ENCODE results near the gene PRDM16.

DNA sequence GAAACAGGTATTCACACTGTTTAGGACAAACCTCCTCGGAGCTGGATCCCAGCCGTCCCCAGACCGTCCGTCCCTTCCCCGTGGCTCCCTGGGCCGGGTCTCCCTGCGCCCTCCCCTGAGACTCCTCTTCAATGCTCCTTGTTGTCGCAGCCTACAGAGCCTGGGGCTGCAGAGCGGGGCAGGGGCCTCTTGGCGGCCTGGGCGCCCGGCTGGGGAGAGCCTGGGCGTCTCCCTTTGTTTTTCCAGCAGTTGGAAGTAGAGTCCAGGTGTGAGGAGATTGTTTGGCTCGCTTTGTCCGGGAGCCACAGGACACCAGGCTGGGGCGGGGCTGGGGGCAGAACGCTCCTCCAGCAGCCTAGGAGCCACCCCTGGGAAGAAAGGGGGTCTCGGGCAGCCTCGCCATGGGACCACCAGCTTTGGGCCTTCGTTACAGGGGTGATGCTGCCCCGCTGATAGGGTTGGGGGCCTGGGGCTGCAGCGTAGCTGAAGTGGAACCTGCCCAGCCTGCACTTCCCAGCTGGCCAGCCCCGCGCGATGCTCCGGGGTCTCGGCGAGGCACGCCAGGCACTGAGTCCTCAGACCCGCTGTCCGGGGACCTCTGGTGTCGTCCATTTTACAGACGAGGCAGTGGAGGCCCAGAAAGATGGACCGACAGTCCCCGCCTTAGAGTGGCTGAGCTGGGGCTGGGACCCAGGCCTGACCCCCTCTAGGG is 66.9 kb downstream of the PRDM16 start:
- TF ChIP-seq, protein P1, sequence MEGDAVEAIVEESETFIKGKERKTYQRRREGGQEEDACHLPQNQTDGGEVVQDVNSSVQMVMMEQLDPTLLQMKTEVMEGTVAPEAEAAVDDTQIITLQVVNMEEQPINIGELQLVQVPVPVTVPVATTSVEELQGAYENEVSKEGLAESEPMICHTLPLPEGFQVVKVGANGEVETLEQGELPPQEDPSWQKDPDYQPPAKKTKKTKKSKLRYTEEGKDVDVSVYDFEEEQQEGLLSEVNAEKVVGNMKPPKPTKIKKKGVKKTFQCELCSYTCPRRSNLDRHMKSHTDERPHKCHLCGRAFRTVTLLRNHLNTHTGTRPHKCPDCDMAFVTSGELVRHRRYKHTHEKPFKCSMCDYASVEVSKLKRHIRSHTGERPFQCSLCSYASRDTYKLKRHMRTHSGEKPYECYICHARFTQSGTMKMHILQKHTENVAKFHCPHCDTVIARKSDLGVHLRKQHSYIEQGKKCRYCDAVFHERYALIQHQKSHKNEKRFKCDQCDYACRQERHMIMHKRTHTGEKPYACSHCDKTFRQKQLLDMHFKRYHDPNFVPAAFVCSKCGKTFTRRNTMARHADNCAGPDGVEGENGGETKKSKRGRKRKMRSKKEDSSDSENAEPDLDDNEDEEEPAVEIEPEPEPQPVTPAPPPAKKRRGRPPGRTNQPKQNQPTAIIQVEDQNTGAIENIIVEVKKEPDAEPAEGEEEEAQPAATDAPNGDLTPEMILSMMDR (conservative IDR thresholded peaks at IDR 0.05; ENCODE audit: low read depth, low read length) = no peak
- TF ChIP-seq, protein P2, sequence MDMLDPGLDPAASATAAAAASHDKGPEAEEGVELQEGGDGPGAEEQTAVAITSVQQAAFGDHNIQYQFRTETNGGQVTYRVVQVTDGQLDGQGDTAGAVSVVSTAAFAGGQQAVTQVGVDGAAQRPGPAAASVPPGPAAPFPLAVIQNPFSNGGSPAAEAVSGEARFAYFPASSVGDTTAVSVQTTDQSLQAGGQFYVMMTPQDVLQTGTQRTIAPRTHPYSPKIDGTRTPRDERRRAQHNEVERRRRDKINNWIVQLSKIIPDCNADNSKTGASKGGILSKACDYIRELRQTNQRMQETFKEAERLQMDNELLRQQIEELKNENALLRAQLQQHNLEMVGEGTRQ (IDR thresholded peaks at IDR 0.05; ENCODE audit: low read depth, low read length) = no peak
- no peak for TF ChIP-seq MAZ (IDR thresholded peaks at IDR 0.05; ENCODE audit: borderline replicate concordance, low read depth, low read length)
- TF ChIP-seq POLR2A (IDR thresholded peaks at IDR 0.05; ENCODE audit: low read depth, low read length) = no peak
- TF ChIP-seq, protein P3, sequence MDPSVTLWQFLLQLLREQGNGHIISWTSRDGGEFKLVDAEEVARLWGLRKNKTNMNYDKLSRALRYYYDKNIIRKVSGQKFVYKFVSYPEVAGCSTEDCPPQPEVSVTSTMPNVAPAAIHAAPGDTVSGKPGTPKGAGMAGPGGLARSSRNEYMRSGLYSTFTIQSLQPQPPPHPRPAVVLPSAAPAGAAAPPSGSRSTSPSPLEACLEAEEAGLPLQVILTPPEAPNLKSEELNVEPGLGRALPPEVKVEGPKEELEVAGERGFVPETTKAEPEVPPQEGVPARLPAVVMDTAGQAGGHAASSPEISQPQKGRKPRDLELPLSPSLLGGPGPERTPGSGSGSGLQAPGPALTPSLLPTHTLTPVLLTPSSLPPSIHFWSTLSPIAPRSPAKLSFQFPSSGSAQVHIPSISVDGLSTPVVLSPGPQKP (IDR thresholded peaks at IDR 0.05; ENCODE audit: borderline replicate concordance, low read depth, low read length) = no peak
- no peak for TF ChIP-seq RAD21 (IDR thresholded peaks at IDR 0.05; ENCODE audit: low read length)
- no peak for TF ChIP-seq RCOR1 (IDR thresholded peaks at IDR 0.05; ENCODE audit: insufficient replicate concordance, low read length)
- no peak for TF ChIP-seq CEBPB (IDR thresholded peaks at IDR 0.05; ENCODE audit: low read depth, low read length)
- TF ChIP-seq BHLHE40 (IDR thresholded peaks at IDR 0.05; ENCODE audit: low read depth, low read length) = no peak
- no peak for TF ChIP-seq MXI1 (IDR thresholded peaks at IDR 0.05; ENCODE audit: borderline replicate concordance, low read depth, low read length)
- TF ChIP-seq NFE2L2 (IDR thresholded peaks at IDR 0.05; ENCODE audit: low read depth, low read length) = no peak
- no peak for TF ChIP-seq CHD1 (IDR thresholded peaks at IDR 0.05; ENCODE audit: low read depth, low read length)
- TF ChIP-seq MAFK (IDR thresholded peaks at IDR 0.05; ENCODE audit: low read depth, low read length) = no peak
- no peak for TF ChIP-seq SMC3 (IDR thresholded peaks at IDR 0.05; ENCODE audit: low read depth, low read length)
